Measurements from ENCODE around the gene SIL1. TPM values are rescaled to one million over a fixed set of nuclear protein-coding genes. Genes with fewer than 3 reads are reported as not detected.
"Not testable (repeated sequence)": the region's sequence is repeated elsewhere in the genome, so short reads cannot be mapped to it uniquely, and the experiment has no call there.

SIL1 gene
- total RNA-seq, 1 donor from 2014 or later: 76.7 TPM

DNA sequence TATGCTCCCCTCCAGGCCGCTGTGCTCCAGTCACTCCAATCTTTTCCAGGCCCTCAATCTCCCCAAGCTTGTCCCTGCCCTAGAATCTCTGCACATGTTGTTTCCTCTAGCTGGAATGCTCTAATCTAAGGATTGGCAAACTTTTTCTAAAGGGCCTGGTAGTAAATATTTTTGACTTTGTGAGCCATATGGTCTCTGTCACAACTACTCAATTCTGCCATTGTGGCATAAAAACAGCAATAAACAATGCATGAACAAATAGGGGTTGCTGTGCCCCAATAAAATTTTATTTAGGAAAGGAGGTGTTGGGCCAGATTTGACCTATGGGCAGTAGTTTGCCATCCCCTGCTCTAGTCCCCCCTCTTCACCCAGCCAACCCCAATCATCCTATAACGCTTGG lies 172.5 kb downstream of the SIL1 start:
- no peak for DNase-seq (ENCODE audit: low spot score)

DNA sequence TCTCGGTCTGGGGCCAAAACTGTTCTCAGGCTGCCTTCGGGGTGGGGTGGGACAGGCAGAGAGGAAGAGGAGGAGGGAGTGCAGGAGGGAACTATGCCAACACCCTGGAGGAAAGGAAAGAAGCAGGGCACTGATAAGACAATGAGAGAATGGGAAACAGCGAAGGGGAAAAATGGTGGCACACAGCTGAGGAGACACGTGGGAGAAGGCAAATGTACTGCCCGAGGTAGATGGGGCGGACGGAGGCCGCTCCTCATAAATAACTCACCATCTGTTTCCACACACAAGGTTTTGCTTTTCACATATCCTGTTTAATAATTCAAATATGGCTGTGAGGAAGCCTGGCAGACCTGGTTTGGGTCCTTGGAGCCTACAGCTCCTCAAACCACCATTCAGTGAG lies 174.9 kb downstream of the SIL1 start:
- DNase-seq (ENCODE audit: low spot score): no peak

- no peak for DNase-seq (ENCODE audit: low spot score)
These were observed 175.6 kb downstream of the SIL1 start for GRCh38 chr5:139022528-139022927.

GRCh38 chr5:139021346-139021745 lies 176.8 kb downstream of the SIL1 start:
- no peak for DNase-seq (ENCODE audit: low spot score)

DNA sequence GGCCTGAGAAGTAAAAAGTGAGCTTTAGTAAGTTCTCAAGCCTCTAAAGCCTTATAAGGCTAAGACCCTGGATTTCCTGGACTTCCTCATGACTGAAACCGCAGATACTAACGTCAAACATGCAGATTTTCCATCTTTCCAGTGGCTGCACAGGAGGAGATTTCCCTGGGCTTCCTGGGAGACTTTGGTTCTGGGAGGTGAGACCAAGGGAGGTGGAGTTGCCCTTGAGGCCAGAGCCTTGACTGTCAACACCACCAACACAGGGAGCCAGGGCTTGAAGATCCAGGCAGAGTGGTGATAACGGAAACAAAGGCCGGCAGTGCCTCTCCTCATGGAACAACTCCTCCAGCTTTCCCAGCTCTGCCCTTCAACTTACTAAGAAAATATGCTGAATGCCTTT lies 178.3 kb downstream of the SIL1 start:
- DNase-seq (ENCODE audit: low spot score): no peak

GRCh38 chr5:139019211-139019610 lies 179.0 kb downstream of the SIL1 start:
- DNase-seq (ENCODE audit: low spot score): no peak

GRCh38 chr5:139017624-139018023 lies 180.5 kb downstream of the SIL1 start:
- DNase-seq (ENCODE audit: low spot score): no peak

DNA sequence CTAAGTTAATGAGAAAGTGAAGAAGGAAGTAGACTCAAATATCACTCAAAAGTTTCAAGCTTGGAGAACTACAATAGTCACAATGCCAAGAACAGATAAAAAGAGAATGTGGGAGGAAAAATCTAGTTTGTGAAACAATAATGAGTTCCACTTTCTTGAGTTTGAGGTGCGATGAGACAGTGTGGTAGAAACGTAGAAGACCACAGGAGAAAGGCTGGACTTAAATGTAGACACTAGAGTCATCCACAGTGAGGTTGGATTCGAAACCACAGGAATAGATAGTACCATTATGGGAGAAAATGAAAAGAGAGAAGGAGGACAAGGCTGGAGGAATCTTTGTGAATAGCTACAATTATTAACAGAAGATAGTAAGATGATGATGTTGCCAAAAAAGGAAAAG lies 182.0 kb downstream of the SIL1 start:
- DNase-seq (ENCODE audit: low spot score): no peak

DNA sequence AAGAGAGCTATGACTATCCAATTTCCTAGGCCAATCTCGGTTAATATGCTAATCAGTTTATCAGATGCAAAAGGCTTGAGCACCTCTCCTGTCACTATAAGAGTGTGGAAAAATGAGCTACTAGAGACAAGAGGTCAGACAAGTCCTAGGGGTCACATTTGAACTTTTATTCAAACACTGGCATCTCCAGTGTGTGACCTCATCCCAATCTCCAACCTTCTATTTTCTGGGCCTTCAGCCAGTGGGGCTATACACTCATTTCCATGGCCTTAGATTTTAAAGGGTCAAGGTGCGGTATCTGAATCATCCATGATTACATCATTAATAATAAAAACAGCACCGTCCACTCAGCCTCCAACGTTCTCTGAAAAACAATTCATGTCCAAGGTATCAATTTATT lies 183.4 kb downstream of the SIL1 start:
- peak; percentile 18 for DNase-seq (ENCODE audit: low spot score)

DNA sequence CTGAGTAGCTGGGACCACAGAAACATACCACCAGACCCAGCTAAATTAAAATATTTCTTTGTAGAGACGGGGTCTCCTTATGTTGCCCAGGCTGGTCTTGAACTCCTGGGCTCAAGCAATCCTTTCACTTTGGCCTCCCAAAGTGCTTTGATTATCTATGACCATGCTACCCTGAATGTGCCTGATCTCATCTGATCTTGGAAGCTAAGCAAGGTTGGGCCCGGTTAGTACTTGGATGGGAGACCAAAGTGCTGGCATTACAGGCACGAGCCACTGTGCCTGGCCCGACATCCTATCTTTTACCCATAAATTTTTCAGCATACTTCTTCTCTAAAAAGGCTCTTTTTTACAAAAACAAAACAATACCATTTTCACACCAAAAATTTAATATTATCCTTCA lies 186.0 kb downstream of the SIL1 start:
- DNase-seq (ENCODE audit: low spot score): no peak

DNA sequence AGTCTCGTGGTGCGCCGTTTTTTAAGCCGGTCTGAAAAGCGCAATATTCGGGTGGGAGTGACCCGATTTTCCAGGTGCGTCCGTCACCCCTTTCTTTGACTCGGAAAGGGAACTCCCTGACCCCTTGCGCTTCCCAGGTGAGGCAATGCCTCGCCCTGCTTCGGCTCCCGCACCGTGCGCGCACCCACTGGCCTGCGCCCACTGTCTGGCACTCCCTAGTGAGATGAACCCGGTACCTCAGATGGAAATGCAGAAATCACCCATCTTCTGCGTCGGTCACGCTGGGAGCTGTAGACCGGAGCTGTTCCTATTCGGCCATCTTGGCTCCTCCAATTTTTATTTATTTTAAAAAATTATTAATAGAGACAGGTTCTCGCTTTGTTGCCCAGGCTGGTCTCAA lies 187.0 kb downstream of the SIL1 start:
- DNase-seq (ENCODE audit: low spot score): not testable (repeated sequence)

GRCh38 chr5:139004374-139005307 lies 193.5 kb downstream of the SIL1 start:
- no peak for DNase-seq (ENCODE audit: low spot score)

- DNase-seq (ENCODE audit: low spot score): no peak
These were observed 198.5 kb downstream of the SIL1 start for GRCh38 chr5:138999674-139000073.

DNA sequence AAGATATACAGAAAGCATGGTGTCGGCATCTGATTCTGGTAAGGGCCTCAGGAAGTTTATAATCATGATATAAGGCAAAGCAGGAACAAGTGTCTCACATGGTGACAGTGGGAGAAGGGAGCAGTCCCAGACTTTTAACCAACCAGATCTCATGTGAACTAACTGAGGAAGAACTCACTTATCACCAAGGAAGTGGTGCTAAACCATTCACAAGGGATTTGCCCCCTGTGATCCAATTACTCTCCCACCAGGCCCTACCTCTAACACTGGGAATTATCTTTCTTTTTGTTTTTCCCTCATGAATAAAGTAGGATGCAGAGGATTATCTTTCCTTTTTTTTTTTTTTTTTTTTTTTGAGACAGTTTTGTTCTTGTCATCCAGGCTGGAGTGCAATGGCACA lies 199.6 kb downstream of the SIL1 start:
- DNase-seq (ENCODE audit: low spot score): no peak

- no peak for DNase-seq (ENCODE audit: low spot score)
These were observed 202.0 kb downstream of the SIL1 start for GRCh38 chr5:138996120-138996519.

- no peak for DNase-seq (ENCODE audit: low spot score)
These were observed 207.1 kb downstream of the SIL1 start for GRCh38 chr5:138990986-138991590.

DNA sequence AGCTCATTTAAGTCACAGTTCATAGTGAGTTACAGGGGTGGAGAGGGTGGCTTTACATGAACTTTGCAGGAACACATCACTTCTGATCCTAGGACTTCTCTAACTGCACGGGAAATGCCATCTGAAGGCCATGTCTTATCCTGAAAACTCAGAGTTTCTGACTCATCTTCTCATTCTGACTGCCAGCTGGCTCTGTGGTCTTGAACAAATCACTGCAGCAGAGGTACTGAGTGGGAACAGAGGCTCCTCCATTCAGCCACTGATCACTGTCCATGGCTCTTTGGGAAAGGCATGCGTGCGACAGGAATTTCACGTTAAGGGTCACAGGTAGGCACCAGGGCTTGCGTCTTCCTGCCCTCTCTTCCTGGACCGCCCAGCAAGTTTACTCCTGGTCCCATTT lies 208.4 kb downstream of the SIL1 start:
- DNase-seq (ENCODE audit: low spot score): no peak

DNA sequence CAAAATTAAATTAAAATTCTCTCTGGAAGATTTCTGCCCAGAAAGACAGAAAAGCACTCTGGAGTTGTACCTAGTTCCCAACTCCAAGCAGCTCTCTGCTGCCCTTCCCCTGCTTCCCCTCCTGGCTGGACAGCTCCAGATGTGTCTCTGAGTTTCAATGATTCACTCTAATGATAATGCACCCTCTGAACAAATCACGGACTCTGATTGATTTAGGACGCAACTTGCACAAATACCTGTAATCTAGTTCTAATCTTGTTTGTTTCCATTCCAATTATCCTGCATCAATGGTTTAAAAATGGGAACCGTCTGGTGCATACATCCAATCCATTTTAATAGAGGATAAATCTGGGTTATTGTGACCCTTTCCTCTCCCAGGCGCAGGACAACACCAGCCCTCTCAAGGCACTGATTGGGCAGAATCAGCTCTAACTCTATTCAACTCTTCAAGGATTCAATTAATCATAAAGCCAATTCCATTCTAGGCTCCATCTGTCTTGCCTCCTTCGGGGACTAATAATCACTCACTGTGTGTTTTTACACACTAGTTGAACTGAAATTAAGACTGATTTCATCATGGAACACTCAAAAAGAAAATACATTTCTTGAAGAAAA lies 211.9 kb downstream of the SIL1 start:
- DNase-seq (ENCODE audit: low spot score): no peak

GRCh38 chr5:138985683-138986082 lies 212.5 kb downstream of the SIL1 start:
- no peak for DNase-seq (ENCODE audit: low spot score)

DNA sequence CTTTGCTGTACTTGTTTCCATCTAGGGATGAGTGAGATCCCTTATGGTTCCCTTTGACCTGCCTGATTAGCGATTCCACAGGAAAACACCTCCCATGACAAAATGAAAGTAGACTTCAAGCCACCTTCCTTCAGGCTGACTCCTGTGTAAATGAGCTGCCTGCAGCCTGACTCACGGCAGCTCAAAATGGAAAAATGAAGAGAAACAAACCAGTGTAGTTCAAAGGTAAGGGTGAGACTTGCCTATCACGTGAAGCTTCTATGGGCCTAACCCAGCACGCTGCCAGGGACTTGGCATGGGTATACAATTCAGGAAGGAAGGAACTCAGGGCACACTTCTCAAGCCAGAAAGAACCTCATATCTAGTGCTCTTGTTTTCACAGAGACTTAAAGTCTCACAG lies 212.9 kb downstream of the SIL1 start:
- no peak for DNase-seq (ENCODE audit: low spot score)

GRCh38 chr5:138983984-138984383 lies 214.2 kb downstream of the SIL1 start:
- DNase-seq (ENCODE audit: low spot score): no peak

- no peak for DNase-seq (ENCODE audit: low spot score)
These were observed 216.6 kb downstream of the SIL1 start for GRCh38 chr5:138981586-138981985.

DNA sequence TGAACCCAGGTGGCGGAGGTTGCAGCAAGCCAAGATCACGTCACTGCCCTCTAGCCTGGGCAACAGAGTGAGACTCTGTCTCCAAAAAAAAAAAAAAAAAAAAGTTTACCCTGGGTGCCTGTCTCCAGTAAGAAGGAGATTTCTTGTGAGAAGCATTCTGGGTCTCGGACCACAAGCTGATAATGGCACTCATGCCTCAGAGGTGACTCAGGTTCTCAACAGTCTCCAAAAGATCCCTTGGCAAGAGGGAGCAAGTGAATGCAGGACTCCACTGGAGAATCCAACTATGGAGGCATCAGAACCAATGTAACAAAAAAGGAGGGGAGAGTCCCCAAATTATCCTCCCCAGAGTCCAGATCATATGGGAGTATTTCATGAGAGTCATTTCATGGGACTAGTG lies 217.0 kb downstream of the SIL1 start:
- no peak for DNase-seq (ENCODE audit: low spot score)

Data from mucosa of gallbladder (tissue), 1 donor.